HG03097 (cell line): ENCODE measurements around the gene GPR119.
A peak's percentile ranks its signal among the peaks of the same experiment; 100 is the strongest.
"Not testable (repeated sequence)": the region's sequence is repeated elsewhere in the genome, so short reads cannot be mapped to it uniquely, and the experiment has no call there.

Experiments
- ATAC-seq: cut with Tn5 transposase; IDR thresholded peaks from one replicate; pipeline ENCODE4 v1.9.1; 2021; ENCODE audit not compliant: unreplicated experiment, low FRiP score

Gene GPR119

DNA sequence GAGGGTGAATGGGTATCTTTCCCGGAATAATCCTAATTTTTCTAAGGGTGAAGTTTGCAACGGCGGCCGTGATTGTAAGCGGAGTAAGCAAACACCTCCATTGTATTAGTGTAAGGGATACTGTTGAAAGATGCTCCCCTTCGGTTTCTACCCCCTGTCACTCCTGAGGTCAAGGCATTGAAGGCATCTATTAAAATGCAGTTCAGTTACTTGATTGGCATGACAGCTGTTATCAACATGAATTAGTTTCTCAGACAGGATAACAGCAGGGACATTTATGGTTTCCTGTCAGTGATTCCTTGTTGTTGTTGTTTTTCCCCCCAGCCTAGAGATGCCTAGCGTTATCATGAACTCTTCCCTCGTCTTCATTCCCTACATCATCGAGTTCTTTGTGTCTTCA, 45.2 kb downstream of the GPR119 start:
- ATAC-seq = no peak

DNA sequence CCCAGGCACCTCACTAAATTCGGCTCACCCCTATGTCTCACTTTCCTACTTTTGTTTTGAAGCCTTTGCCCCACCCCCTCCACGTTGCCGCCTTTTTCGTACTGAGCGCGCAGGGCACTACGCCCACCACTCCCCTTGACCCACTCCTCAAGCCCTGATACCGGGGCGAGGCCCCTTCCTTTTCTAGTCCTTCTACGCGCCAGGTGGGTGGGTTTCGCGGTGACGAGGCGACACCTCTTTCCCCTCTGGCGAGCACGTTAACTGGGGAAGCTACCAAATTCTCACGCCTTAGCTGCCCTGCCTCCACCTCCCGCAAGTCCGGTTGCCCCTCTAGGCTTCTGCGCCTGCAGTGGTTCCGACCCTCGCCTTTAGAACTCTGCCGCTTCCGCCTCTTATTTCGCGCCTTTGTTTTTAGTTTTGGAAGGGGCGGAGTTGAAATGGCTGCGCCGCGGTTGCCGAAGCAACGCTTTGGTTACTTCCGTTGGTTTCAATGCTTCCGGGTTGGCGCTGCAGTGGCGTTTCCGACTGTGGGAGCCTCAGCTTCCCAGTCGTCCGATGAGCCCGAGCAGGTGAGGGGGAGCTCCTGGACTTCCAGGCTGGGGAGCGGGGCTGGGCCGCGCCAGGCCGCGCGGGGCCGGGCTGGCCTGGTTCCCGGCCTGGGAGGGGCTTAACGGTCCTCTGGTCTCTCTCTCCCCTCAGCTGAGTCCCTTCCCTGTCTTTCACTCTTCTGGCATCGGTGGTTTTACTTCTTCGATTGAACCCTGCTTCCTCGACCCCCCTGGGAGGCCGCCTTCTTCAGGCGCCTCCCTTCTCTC, 45.9 kb downstream of the GPR119 start, which contains the start of gene SLC25A14:
SLC25A14 (plus strand) TSS at position 512 of the 815 bp plus-strand sequence. CDS start 360 bp downstream, outside the sequence.
- peak; percentile 92 for ATAC-seq

DNA sequence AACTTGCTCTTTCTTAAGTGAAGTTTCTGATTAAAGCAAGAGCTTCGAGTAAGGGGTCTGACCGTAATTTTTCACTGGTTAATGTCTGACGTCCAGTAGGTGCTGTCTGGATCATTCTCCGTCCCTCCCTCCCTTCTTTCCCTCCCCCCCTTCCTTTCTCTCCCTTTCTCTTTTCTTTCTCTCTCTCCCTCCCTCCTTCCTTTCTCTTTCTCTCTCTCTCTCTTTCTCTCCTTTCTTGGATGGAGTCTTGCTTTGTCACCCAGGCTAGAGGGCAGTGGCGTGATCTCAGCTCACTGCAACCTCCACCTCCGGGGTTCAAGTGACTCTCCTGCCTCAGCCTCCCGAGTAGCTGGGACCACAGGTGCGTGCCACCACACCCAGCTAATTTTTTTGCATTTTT, 46.6 kb downstream of the GPR119 start:
- not testable (repeated sequence) for ATAC-seq

DNA sequence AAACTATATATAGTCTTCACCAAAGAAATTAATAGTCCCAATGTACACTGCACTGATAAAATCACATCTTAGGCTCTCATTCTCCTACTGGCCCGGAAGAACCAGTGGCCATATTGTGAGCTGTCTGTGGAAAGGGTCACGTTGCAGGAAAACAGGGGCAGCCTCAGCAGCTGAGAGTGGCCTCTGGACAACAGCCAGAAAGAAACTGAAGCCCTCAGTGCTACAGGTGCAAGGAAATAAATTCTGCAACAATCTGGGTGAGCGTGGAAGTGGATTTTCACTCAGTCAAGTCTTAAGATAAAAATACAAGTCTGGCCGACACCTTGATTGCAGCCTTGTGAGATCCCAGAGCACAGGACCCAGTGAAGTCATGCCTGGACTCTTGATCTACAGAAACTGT, 48.9 kb downstream of the GPR119 start:
- ATAC-seq = no peak
